Liver (tissue), 9 donors: Measurements from ENCODE around the gene UBTF. TPM values are rescaled to one million over a fixed set of nuclear protein-coding genes. Genes with fewer than 3 reads are reported as not detected.

Source experiments
- DNase-seq: peaks from one replicate; pipeline ENCODE4 v3.0.0-alpha.2; 2017; ENCODE audit warnings: low spot score
- H3K27ac ChIP-seq, 2 donors: one replicate each; pipeline ENCODE4 v1.7.0; 2013; ENCODE audit warnings: inconsistent platforms in 2 of 2, low read length in 2 of 2, control low read depth in 1 of 2, low read depth in 1 of 2, mild to moderate bottlenecking in 1 of 2
- H3K27me3 ChIP-seq, 4 donors: one replicate each; pipeline versions ENCODE4 v1.6.1 to v1.7.0; 2013; ENCODE audit warnings: low read length in 3 of 4, inconsistent platforms in 1 of 4, mild to moderate bottlenecking in 1 of 4, moderate library complexity in 1 of 4; ENCODE audit not compliant: control insufficient read depth in 4 of 4, insufficient read depth in 4 of 4
- H3K36me3 ChIP-seq, 4 donors: one replicate each; pipeline versions ENCODE4 v1.6.1 to v1.7.0; 2013; ENCODE audit warnings: low read length in 3 of 4, mild to moderate bottlenecking in 3 of 4, low read depth in 1 of 4, moderate library complexity in 1 of 4; ENCODE audit not compliant: control insufficient read depth in 4 of 4, insufficient read depth in 3 of 4
- H3K4me1 ChIP-seq, 4 donors: one replicate each; pipeline versions ENCODE4 v1.6.1 to v1.7.0; 2013; ENCODE audit warnings: low read length in 3 of 4, mild to moderate bottlenecking in 3 of 4, moderate library complexity in 1 of 4; ENCODE audit not compliant: control insufficient read depth in 4 of 4, insufficient read depth in 4 of 4
- H3K4me3 ChIP-seq, 3 donors: one replicate each; pipeline versions ENCODE4 v1.6.1 to v1.7.0; 2013; ENCODE audit warnings: low read length in 3 of 3, control low read depth in 1 of 3, low read depth in 1 of 3, mild to moderate bottlenecking in 1 of 3
- H3K9ac ChIP-seq, 2 donors: one replicate each; pipeline ENCODE4 v1.7.0; 2013; ENCODE audit warnings: low read length in 2 of 2, mild to moderate bottlenecking in 2 of 2, moderate library complexity in 2 of 2, control low read depth in 1 of 2, low read depth in 1 of 2
- H3K9me3 ChIP-seq, 4 donors: one replicate each; pipeline versions ENCODE4 v1.6.1 to v1.7.0; 2013; ENCODE audit warnings: low read length in 3 of 4; ENCODE audit not compliant: control insufficient read depth in 4 of 4
- EGR1 ChIP-seq, 2 donors: IDR thresholded peaks; 2 replicates each; pipeline ENCODE4 v1.6.1; 2016 to 2018; ENCODE audit warnings: antibody characterized with exemption in 2 of 2, low read depth in 2 of 2
- FOXA1 ChIP-seq: IDR thresholded peaks from 2 replicates; pipeline ENCODE4 v1.6.1; 2016; ENCODE audit warnings: antibody characterized with exemption
- GABPA ChIP-seq, 2 donors: IDR thresholded peaks in 1 of 2; conservative IDR thresholded peaks in 1 of 2; 2 replicates each; pipeline ENCODE4 v1.6.1; 2016; ENCODE audit warnings: antibody characterized with exemption in 2 of 2, mild to moderate bottlenecking in 1 of 2, moderate library complexity in 1 of 2
- HNF4A ChIP-seq, 2 donors: conservative IDR thresholded peaks; 2 replicates each; pipeline ENCODE4 v1.6.1; 2016; ENCODE audit warnings: antibody characterized with exemption in 2 of 2, mild to moderate bottlenecking in 2 of 2
- HNF4G ChIP-seq: IDR thresholded peaks from 2 replicates; pipeline ENCODE4 v1.6.1; 2016; ENCODE audit warnings: antibody characterized with exemption
- JUND ChIP-seq, 2 donors: IDR thresholded peaks; 2 replicates each; pipeline ENCODE4 v1.6.1; 2016; ENCODE audit warnings: antibody characterized with exemption in 2 of 2
- NR2F2 ChIP-seq: IDR thresholded peaks from 2 replicates; pipeline ENCODE4 v1.6.1; 2016; ENCODE audit warnings: antibody characterized with exemption
- RAD21 ChIP-seq, 2 donors: IDR thresholded peaks; 2 replicates each; pipeline ENCODE4 v1.6.1; 2016; ENCODE audit warnings: antibody characterized with exemption in 2 of 2, mild to moderate bottlenecking in 2 of 2
- RXRA ChIP-seq, 2 donors: IDR thresholded peaks; 2 replicates each; pipeline ENCODE4 v1.6.1; 2017 to 2018; ENCODE audit warnings: antibody characterized with exemption in 2 of 2, mild to moderate bottlenecking in 1 of 2
- SP1 ChIP-seq: IDR thresholded peaks from 2 replicates; pipeline ENCODE4 v1.6.1; 2018; ENCODE audit warnings: antibody characterized with exemption, mild to moderate bottlenecking
- TAF1 ChIP-seq: conservative IDR thresholded peaks from 2 replicates; pipeline ENCODE4 v1.6.1; 2016; ENCODE audit warnings: antibody characterized with exemption, mild to moderate bottlenecking
- YY1 ChIP-seq: IDR thresholded peaks from 2 replicates; pipeline ENCODE4 v1.6.1; 2016; ENCODE audit warnings: antibody characterized with exemption, mild to moderate bottlenecking
- WGBS: extraction: QIAGEN DNeasy Blood & Tissue Kit; methylation state at CpG from one replicate; pipeline ENCODE4 v1.1.7; 2013; 5-methylcytosine and 5-hydroxymethylcytosine counted together
- polyA plus RNA-seq, 2 donors: library from polyadenylated mRNA; stranded (reverse) in 1 of 2; unstranded in 1 of 2; fragments of 200-250 nt in 1 of 2; fragments of >200 nt in 1 of 2; fragmentation: Nextera tagmentation in 1 of 2; extraction: Ambion mirVana in 1 of 2; gene quantifications; one replicate each; pipeline versions ENCODE4 v1.2.1 to v1.2.3, GENCODE V29; 2013 to 2015
- total RNA-seq, 2 donors: library from RNA; depleted of rRNA; stranded (reverse); fragments of >200 nt; gene quantifications; one replicate each; pipeline ENCODE4 v1.2.3, GENCODE V29; 2014
- TF ChIP-seq, protein P1 (sequence below): fragments of 150-350 bp; IDR thresholded peaks from 2 replicates; pipeline ENCODE4 v1.5.1; 2017; ENCODE audit warnings: improper control_type of control experiment, low read depth, low read length; ENCODE audit not compliant: missing input control
- TF ChIP-seq, protein P2 (sequence below): IDR thresholded peaks from 2 replicates; pipeline ENCODE4 v1.6.1; 2016; ENCODE audit warnings: antibody characterized with exemption
- TF ChIP-seq, protein P3 (sequence below): IDR thresholded peaks from 2 replicates; pipeline ENCODE4 v1.6.1; 2016; ENCODE audit warnings: antibody characterized with exemption, mild to moderate bottlenecking
- TF ChIP-seq, protein P4 (sequence below): IDR thresholded peaks from 2 replicates; pipeline ENCODE4 v1.6.1; 2016; ENCODE audit warnings: antibody characterized with exemption
- TF ChIP-seq, protein P5 (sequence below): IDR thresholded peaks from 2 replicates; pipeline ENCODE4 v1.6.1; 2016; ENCODE audit warnings: antibody characterized with exemption
- donor health status: healthy.
- donor health status: healthy.
- donor health status: healthy.
- donor health status: healthy.
- donor health status: healthy.

Gene UBTF
- total and polyA plus RNA-seq, 4 donors = 12.5 to 39.6 (median 23.9) TPM

DNA sequence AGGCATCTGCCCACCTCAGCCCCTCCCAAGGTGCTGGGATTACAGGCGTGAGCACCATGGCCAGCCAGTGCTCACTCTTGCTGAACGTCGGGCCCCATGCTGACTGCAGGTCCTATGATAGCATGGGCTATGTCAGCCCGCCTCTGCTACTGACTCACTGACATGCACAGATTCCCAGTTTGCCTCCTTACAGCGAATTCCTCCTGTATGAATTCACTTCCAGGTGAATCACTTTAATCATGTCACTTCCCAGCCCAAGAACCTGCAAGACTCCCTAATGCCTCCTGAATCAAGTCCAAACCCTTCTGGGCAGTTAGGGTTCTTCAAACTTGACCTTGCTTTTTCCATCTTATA, 16.1 kb upstream of the UBTF start:
- no peaks in the 10 kb centered on the region for H3K27me3 ChIP-seq
- WGBS = 94% methylated on average over 5 of the region's 5 CpGs
- H3K36me3 ChIP-seq = no peaks in the 10 kb centered on the region
- no peak for DNase-seq
- peaks cover 0 to 3% (median 0%) of the 10 kb centered on the region in 4 donors for H3K4me1 ChIP-seq
- no peak overlapping the region for H3K4me3 ChIP-seq
- no peak overlapping the region for H3K9ac ChIP-seq
- TF ChIP-seq JUND (IDR thresholded peaks at IDR 0.05) = no peak
- TF ChIP-seq EGR1 (IDR thresholded peaks at IDR 0.05; ENCODE audit: low read depth in 2 of 2) = no peak
- TF ChIP-seq, protein P1, sequence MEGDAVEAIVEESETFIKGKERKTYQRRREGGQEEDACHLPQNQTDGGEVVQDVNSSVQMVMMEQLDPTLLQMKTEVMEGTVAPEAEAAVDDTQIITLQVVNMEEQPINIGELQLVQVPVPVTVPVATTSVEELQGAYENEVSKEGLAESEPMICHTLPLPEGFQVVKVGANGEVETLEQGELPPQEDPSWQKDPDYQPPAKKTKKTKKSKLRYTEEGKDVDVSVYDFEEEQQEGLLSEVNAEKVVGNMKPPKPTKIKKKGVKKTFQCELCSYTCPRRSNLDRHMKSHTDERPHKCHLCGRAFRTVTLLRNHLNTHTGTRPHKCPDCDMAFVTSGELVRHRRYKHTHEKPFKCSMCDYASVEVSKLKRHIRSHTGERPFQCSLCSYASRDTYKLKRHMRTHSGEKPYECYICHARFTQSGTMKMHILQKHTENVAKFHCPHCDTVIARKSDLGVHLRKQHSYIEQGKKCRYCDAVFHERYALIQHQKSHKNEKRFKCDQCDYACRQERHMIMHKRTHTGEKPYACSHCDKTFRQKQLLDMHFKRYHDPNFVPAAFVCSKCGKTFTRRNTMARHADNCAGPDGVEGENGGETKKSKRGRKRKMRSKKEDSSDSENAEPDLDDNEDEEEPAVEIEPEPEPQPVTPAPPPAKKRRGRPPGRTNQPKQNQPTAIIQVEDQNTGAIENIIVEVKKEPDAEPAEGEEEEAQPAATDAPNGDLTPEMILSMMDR = no peak
- TF ChIP-seq, protein P2, sequence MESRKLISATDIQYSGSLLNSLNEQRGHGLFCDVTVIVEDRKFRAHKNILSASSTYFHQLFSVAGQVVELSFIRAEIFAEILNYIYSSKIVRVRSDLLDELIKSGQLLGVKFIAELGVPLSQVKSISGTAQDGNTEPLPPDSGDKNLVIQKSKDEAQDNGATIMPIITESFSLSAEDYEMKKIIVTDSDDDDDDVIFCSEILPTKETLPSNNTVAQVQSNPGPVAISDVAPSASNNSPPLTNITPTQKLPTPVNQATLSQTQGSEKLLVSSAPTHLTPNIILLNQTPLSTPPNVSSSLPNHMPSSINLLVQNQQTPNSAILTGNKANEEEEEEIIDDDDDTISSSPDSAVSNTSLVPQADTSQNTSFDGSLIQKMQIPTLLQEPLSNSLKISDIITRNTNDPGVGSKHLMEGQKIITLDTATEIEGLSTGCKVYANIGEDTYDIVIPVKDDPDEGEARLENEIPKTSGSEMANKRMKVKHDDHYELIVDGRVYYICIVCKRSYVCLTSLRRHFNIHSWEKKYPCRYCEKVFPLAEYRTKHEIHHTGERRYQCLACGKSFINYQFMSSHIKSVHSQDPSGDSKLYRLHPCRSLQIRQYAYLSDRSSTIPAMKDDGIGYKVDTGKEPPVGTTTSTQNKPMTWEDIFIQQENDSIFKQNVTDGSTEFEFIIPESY = no peak
- no peak for TF ChIP-seq GABPA (IDR thresholded peaks at IDR 0.05 in 1 of 2, conservative IDR thresholded peaks at IDR 0.05 in 1 of 2)
- no peak for TF ChIP-seq HNF4A (conservative IDR thresholded peaks at IDR 0.05)
- TF ChIP-seq TAF1 = no peak
- TF ChIP-seq HNF4G = no peak
- TF ChIP-seq, protein P3, sequence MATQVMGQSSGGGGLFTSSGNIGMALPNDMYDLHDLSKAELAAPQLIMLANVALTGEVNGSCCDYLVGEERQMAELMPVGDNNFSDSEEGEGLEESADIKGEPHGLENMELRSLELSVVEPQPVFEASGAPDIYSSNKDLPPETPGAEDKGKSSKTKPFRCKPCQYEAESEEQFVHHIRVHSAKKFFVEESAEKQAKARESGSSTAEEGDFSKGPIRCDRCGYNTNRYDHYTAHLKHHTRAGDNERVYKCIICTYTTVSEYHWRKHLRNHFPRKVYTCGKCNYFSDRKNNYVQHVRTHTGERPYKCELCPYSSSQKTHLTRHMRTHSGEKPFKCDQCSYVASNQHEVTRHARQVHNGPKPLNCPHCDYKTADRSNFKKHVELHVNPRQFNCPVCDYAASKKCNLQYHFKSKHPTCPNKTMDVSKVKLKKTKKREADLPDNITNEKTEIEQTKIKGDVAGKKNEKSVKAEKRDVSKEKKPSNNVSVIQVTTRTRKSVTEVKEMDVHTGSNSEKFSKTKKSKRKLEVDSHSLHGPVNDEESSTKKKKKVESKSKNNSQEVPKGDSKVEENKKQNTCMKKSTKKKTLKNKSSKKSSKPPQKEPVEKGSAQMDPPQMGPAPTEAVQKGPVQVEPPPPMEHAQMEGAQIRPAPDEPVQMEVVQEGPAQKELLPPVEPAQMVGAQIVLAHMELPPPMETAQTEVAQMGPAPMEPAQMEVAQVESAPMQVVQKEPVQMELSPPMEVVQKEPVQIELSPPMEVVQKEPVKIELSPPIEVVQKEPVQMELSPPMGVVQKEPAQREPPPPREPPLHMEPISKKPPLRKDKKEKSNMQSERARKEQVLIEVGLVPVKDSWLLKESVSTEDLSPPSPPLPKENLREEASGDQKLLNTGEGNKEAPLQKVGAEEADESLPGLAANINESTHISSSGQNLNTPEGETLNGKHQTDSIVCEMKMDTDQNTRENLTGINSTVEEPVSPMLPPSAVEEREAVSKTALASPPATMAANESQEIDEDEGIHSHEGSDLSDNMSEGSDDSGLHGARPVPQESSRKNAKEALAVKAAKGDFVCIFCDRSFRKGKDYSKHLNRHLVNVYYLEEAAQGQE = no peak
- H3K9me3 ChIP-seq = no peaks in the 10 kb centered on the region
- H3K27ac ChIP-seq = no peak overlapping the region

DNA sequence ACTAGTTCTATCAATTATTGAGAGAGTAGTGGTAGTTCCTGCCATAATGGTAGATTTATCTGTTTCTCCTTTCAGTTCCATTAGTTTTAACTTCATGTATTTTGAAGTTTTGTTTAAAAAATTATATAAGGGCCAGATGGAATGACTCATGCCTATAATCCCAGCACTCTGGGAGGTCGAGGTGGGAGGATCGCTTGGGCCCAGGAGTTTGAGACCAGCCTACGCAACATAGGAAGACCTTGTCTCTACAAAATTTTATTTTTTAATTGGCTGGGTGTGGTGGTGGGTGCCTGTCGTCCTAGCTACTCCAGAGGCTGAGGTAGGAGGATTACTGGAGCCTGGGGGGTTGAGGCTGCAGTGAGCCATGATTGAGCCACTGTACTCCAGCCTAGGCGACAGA, 14.1 kb upstream of the UBTF start:
- H3K4me3 ChIP-seq = no peak overlapping the region
- DNase-seq = no peak
- no peaks in the 10 kb centered on the region for H3K36me3 ChIP-seq
- H3K9me3 ChIP-seq = no peaks in the 10 kb centered on the region
- no peaks in the 10 kb centered on the region for H3K27me3 ChIP-seq
- peaks cover 0 to 3% (median 0%) of the 10 kb centered on the region in 4 donors for H3K4me1 ChIP-seq
- no peak overlapping the region for H3K27ac ChIP-seq
- H3K9ac ChIP-seq = no peak overlapping the region
- 88% methylated on average over 5 of the region's 5 CpGs for WGBS
- TF ChIP-seq, protein P1 = no peak
- TF ChIP-seq YY1 = no peak
- TF ChIP-seq RXRA (IDR thresholded peaks at IDR 0.05) = no peak
- no peak for TF ChIP-seq FOXA1
- TF ChIP-seq HNF4A (conservative IDR thresholded peaks at IDR 0.05) = no peak
- TF ChIP-seq, protein P4, sequence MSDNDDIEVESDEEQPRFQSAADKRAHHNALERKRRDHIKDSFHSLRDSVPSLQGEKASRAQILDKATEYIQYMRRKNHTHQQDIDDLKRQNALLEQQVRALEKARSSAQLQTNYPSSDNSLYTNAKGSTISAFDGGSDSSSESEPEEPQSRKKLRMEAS = no peak
- no peak for TF ChIP-seq TAF1
- TF ChIP-seq SP1 = no peak
- TF ChIP-seq JUND (IDR thresholded peaks at IDR 0.05) = no peak
- TF ChIP-seq NR2F2 = no peak
- TF ChIP-seq, protein P3 = no peak
- no peak for TF ChIP-seq RAD21 (IDR thresholded peaks at IDR 0.05)
- TF ChIP-seq EGR1 (IDR thresholded peaks at IDR 0.05; ENCODE audit: low read depth in 2 of 2) = no peak
- TF ChIP-seq, protein P5, sequence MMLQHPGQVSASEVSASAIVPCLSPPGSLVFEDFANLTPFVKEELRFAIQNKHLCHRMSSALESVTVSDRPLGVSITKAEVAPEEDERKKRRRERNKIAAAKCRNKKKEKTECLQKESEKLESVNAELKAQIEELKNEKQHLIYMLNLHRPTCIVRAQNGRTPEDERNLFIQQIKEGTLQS = no peak
